ENCODE results near the gene CNTNAP2. TPM values are rescaled to one million over a fixed set of nuclear protein-coding genes. Genes with fewer than 3 reads are reported as not detected.

The CNTNAP2 gene
- total and polyA plus RNA-seq, 2 of the 8 experiments (the other 6 are each of a cell fraction or from before 2014, with no cell fraction given), result 27.9 to 71.0 TPM

GRCh38 chr7:148367731-148368475 is 2251.3 kb downstream of the CNTNAP2 start (continued):
- TF ChIP-seq, protein P1, sequence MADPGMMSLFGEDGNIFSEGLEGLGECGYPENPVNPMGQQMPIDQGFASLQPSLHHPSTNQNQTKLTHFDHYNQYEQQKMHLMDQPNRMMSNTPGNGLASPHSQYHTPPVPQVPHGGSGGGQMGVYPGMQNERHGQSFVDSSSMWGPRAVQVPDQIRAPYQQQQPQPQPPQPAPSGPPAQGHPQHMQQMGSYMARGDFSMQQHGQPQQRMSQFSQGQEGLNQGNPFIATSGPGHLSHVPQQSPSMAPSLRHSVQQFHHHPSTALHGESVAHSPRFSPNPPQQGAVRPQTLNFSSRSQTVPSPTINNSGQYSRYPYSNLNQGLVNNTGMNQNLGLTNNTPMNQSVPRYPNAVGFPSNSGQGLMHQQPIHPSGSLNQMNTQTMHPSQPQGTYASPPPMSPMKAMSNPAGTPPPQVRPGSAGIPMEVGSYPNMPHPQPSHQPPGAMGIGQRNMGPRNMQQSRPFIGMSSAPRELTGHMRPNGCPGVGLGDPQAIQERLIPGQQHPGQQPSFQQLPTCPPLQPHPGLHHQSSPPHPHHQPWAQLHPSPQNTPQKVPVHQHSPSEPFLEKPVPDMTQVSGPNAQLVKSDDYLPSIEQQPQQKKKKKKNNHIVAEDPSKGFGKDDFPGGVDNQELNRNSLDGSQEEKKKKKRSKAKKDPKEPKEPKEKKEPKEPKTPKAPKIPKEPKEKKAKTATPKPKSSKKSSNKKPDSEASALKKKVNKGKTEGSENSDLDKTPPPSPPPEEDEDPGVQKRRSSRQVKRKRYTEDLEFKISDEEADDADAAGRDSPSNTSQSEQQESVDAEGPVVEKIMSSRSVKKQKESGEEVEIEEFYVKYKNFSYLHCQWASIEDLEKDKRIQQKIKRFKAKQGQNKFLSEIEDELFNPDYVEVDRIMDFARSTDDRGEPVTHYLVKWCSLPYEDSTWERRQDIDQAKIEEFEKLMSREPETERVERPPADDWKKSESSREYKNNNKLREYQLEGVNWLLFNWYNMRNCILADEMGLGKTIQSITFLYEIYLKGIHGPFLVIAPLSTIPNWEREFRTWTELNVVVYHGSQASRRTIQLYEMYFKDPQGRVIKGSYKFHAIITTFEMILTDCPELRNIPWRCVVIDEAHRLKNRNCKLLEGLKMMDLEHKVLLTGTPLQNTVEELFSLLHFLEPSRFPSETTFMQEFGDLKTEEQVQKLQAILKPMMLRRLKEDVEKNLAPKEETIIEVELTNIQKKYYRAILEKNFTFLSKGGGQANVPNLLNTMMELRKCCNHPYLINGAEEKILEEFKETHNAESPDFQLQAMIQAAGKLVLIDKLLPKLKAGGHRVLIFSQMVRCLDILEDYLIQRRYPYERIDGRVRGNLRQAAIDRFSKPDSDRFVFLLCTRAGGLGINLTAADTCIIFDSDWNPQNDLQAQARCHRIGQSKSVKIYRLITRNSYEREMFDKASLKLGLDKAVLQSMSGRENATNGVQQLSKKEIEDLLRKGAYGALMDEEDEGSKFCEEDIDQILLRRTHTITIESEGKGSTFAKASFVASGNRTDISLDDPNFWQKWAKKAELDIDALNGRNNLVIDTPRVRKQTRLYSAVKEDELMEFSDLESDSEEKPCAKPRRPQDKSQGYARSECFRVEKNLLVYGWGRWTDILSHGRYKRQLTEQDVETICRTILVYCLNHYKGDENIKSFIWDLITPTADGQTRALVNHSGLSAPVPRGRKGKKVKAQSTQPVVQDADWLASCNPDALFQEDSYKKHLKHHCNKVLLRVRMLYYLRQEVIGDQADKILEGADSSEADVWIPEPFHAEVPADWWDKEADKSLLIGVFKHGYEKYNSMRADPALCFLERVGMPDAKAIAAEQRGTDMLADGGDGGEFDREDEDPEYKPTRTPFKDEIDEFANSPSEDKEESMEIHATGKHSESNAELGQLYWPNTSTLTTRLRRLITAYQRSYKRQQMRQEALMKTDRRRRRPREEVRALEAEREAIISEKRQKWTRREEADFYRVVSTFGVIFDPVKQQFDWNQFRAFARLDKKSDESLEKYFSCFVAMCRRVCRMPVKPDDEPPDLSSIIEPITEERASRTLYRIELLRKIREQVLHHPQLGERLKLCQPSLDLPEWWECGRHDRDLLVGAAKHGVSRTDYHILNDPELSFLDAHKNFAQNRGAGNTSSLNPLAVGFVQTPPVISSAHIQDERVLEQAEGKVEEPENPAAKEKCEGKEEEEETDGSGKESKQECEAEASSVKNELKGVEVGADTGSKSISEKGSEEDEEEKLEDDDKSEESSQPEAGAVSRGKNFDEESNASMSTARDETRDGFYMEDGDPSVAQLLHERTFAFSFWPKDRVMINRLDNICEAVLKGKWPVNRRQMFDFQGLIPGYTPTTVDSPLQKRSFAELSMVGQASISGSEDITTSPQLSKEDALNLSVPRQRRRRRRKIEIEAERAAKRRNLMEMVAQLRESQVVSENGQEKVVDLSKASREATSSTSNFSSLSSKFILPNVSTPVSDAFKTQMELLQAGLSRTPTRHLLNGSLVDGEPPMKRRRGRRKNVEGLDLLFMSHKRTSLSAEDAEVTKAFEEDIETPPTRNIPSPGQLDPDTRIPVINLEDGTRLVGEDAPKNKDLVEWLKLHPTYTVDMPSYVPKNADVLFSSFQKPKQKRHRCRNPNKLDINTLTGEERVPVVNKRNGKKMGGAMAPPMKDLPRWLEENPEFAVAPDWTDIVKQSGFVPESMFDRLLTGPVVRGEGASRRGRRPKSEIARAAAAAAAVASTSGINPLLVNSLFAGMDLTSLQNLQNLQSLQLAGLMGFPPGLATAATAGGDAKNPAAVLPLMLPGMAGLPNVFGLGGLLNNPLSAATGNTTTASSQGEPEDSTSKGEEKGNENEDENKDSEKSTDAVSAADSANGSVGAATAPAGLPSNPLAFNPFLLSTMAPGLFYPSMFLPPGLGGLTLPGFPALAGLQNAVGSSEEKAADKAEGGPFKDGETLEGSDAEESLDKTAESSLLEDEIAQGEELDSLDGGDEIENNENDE (IDR thresholded peaks at IDR 0.05; ENCODE audit: insufficient replicate concordance, low read length), result no peak
- no peak for TF ChIP-seq CHD1 (IDR thresholded peaks at IDR 0.05; ENCODE audit: low read depth, low read length)
- TF ChIP-seq SP1 (IDR thresholded peaks at IDR 0.05; ENCODE audit: low read depth, low read length), result no peak
- no peak for TF ChIP-seq CREB1 (IDR thresholded peaks at IDR 0.05)
- no peak for TF ChIP-seq POLR2AphosphoS5 (IDR thresholded peaks at IDR 0.05; ENCODE audit: low read depth, low read length)
- no peak for TF ChIP-seq POU5F1 (IDR thresholded peaks at IDR 0.05; ENCODE audit: low read depth, low read length)
- TF ChIP-seq TEAD4 (IDR thresholded peaks at IDR 0.05; ENCODE audit: low read depth, low read length), result no peak
- no peak for TF ChIP-seq KDM4A (IDR thresholded peaks at IDR 0.05; ENCODE audit: low read depth, low read length, severe bottlenecking)
- no peak for TF ChIP-seq TAF7 (optimal IDR thresholded peaks at IDR 0.05; ENCODE audit: borderline replicate concordance, low read depth, low read length)
- TF ChIP-seq EP300 (IDR thresholded peaks at IDR 0.05; ENCODE audit: borderline replicate concordance in 1 of 2, low read depth in 2 of 2, low read length in 2 of 2), result no peak
- no peak for TF ChIP-seq NRF1 (IDR thresholded peaks at IDR 0.05; ENCODE audit: low read depth, low read length)
